Lower leg skin (tissue), 3 donors: ENCODE results near the gene PLBD2.

ENCODE experiments used
- CTCF ChIP-seq, 3 donors: fragments of 450-650 bp; IDR thresholded peaks; one replicate each; pipeline ENCODE4 v1.5.1; 2016; ENCODE audit warnings: antibody characterized with exemption in 3 of 3, mild to moderate bottlenecking in 3 of 3, moderate library complexity in 2 of 3
- POLR2A ChIP-seq, 2 donors: fragments of 450-650 bp; IDR thresholded peaks; one replicate each; pipeline ENCODE4 v1.6.1; 2016 to 2017; ENCODE audit warnings: antibody characterized with exemption in 2 of 2, mild to moderate bottlenecking in 1 of 2, moderate library complexity in 1 of 2

- no peak for TF ChIP-seq CTCF (IDR thresholded peaks at IDR 0.05)
- no peak for TF ChIP-seq POLR2A (IDR thresholded peaks at IDR 0.05)
These were observed 33.4 kb downstream of the PLBD2 start for GRCh38 chr12:113391650-113392337.
